ENCODE results near the gene MYH10.

GRCh38 chr17:8489841-8490240 is 140.7 kb downstream of the MYH10 start:
- no peak for TF ChIP-seq CTCF (IDR thresholded peaks at IDR 0.05)
- TF ChIP-seq POLR2A (IDR thresholded peaks at IDR 0.05), result no peak
- TF ChIP-seq POLR2AphosphoS5 (IDR thresholded peaks at IDR 0.05), result no peak

Measured in upper lobe of left lung (tissue), 4 donors.